IPS-20b (cell line): Measurements from ENCODE around the gene CNTN4.

Experiments
- H3K27ac ChIP-seq: one replicate; pipeline ENCODE4 v1.5.1; 2013; ENCODE audit warnings: low read length
- H3K27me3 ChIP-seq: 2 replicates; pipeline ENCODE4 v1.6.1; 2013; ENCODE audit warnings: mild to moderate bottlenecking, low read length, inconsistent platforms; ENCODE audit not compliant: insufficient read depth
- H3K36me3 ChIP-seq: 2 replicates; pipeline ENCODE4 v1.6.1; 2013; ENCODE audit warnings: low read depth, mild to moderate bottlenecking, inconsistent platforms, low read length, moderate library complexity; ENCODE audit not compliant: insufficient read depth
- H3K4me1 ChIP-seq: 2 replicates; pipeline ENCODE4 v1.6.1; 2013; ENCODE audit warnings: mild to moderate bottlenecking, control low read depth, inconsistent platforms, low read length, moderate library complexity; ENCODE audit not compliant: insufficient read depth
- H3K4me3 ChIP-seq: 2 replicates; pipeline ENCODE4 v1.5.1; 2013; ENCODE audit warnings: mild to moderate bottlenecking, low read length, inconsistent platforms
- H3K9ac ChIP-seq: 2 replicates; pipeline ENCODE4 v1.6.1; 2013; ENCODE audit warnings: low read depth, mild to moderate bottlenecking, inconsistent platforms, low read length, moderate library complexity
- H3K9me3 ChIP-seq: 2 replicates; pipeline ENCODE4 v1.6.1; 2013; ENCODE audit warnings: mild to moderate bottlenecking, low read depth, low read length, inconsistent platforms; ENCODE audit not compliant: insufficient read depth

The CNTN4 gene

GRCh38 chr3:2656806-2657777, 558.4 kb downstream of the CNTN4 start:
- Histone ChIP-seq H3K4me1 (peaks cover 45% of the 10 kb centered on the region), H3K4me3 (no peak overlapping the region), H3K9ac (no peak overlapping the region), H3K27ac (no peak overlapping the region), H3K36me3 (no peaks in the 10 kb centered on the region), H3K9me3 (no peaks in the 10 kb centered on the region), H3K27me3 (no peaks in the 10 kb centered on the region)

GRCh38 chr3:2657971-2658370, 559.3 kb downstream of the CNTN4 start:
- no peaks in the 10 kb centered on the region for H3K27me3 ChIP-seq
- H3K9me3 ChIP-seq, result no peaks in the 10 kb centered on the region
- H3K4me1 ChIP-seq, result peaks cover 37% of the 10 kb centered on the region
- no peak overlapping the region for H3K27ac ChIP-seq
- no peaks in the 10 kb centered on the region for H3K36me3 ChIP-seq
- H3K9ac ChIP-seq, result no peak overlapping the region
- H3K4me3 ChIP-seq, result no peak overlapping the region

GRCh38 chr3:2659896-2660295, 561.2 kb downstream of the CNTN4 start:
- no peaks in the 10 kb centered on the region for H3K36me3 ChIP-seq
- H3K4me1 ChIP-seq, result peaks cover 20% of the 10 kb centered on the region
- H3K9me3 ChIP-seq, result no peaks in the 10 kb centered on the region
- no peak overlapping the region for H3K4me3 ChIP-seq
- no peak overlapping the region for H3K9ac ChIP-seq
- no peak overlapping the region for H3K27ac ChIP-seq
- H3K27me3 ChIP-seq, result no peaks in the 10 kb centered on the region

- H3K36me3 ChIP-seq, result no peaks in the 10 kb centered on the region
- peaks cover 12% of the 10 kb centered on the region for H3K4me1 ChIP-seq
- no peak overlapping the region for H3K9ac ChIP-seq
- no peak overlapping the region for H3K4me3 ChIP-seq
- no peaks in the 10 kb centered on the region for H3K27me3 ChIP-seq
- no peak overlapping the region for H3K27ac ChIP-seq
- H3K9me3 ChIP-seq, result no peaks in the 10 kb centered on the region
Observed at GRCh38 chr3:2661078-2661477, 562.4 kb downstream of the CNTN4 start.

GRCh38 chr3:2677501-2677900, 578.8 kb downstream of the CNTN4 start:
- H3K36me3 ChIP-seq, result no peaks in the 10 kb centered on the region
- no peak overlapping the region for H3K9ac ChIP-seq

GRCh38 chr3:2680236-2680635, 581.6 kb downstream of the CNTN4 start:
- Histone ChIP-seq H3K4me1 (peaks cover 16% of the 10 kb centered on the region; the same call in 1 of the 2 replicates), H3K4me3 (no peak overlapping the region), H3K9me3 (no peaks in the 10 kb centered on the region)

More at GRCh38 chr3:2677501-2677900, 578.8 kb downstream of the CNTN4 start:
- no peak overlapping the region for H3K4me3 ChIP-seq
- H3K27me3 ChIP-seq, result no peaks in the 10 kb centered on the region
- H3K9me3 ChIP-seq, result peaks cover 5% of the 10 kb centered on the region; the same call in 1 of the 2 replicates
- H3K4me1 ChIP-seq, result no peaks in the 10 kb centered on the region
- H3K27ac ChIP-seq, result no peak overlapping the region

GRCh38 chr3:2684046-2684445, 585.4 kb downstream of the CNTN4 start:
- peaks cover 36% of the 10 kb centered on the region for H3K4me1 ChIP-seq
- no peaks in the 10 kb centered on the region for H3K9me3 ChIP-seq
- no peak overlapping the region for H3K9ac ChIP-seq
- no peak overlapping the region for H3K27ac ChIP-seq
- H3K27me3 ChIP-seq, result no peaks in the 10 kb centered on the region
- H3K36me3 ChIP-seq, result no peaks in the 10 kb centered on the region
- H3K4me3 ChIP-seq, result no peak overlapping the region

More at GRCh38 chr3:2680236-2680635, 581.6 kb downstream of the CNTN4 start:
- Histone ChIP-seq H3K36me3 (no peaks in the 10 kb centered on the region), H3K9ac (no peak overlapping the region), H3K27ac (no peak overlapping the region), H3K27me3 (no peaks in the 10 kb centered on the region)

- H3K4me1 ChIP-seq, result peaks cover 36% of the 10 kb centered on the region
- H3K9ac ChIP-seq, result no peak overlapping the region
- no peaks in the 10 kb centered on the region for H3K36me3 ChIP-seq
- 0 out of 2 replicates have a peak overlapping the region, but pooled peaks have one; percentile 14 for H3K4me3 ChIP-seq
- no peaks in the 10 kb centered on the region for H3K27me3 ChIP-seq
- H3K27ac ChIP-seq, result no peak overlapping the region
- H3K9me3 ChIP-seq, result no peaks in the 10 kb centered on the region
Observed at GRCh38 chr3:2686816-2687502, 588.3 kb downstream of the CNTN4 start.

- H3K4me3 ChIP-seq, result no peak overlapping the region
- no peak overlapping the region for H3K9ac ChIP-seq
- H3K36me3 ChIP-seq, result no peaks in the 10 kb centered on the region
- H3K27ac ChIP-seq, result no peak overlapping the region
- no peaks in the 10 kb centered on the region for H3K4me1 ChIP-seq
- H3K9me3 ChIP-seq, result no peaks in the 10 kb centered on the region
- no peaks in the 10 kb centered on the region for H3K27me3 ChIP-seq
Observed at GRCh38 chr3:2697589-2697988, 598.9 kb downstream of the CNTN4 start.

GRCh38 chr3:2701471-2701870, 602.8 kb downstream of the CNTN4 start:
- Histone ChIP-seq H3K9me3 (no peaks in the 10 kb centered on the region), H3K4me1 (no peaks in the 10 kb centered on the region), H3K36me3 (no peaks in the 10 kb centered on the region), H3K9ac (no peak overlapping the region), H3K4me3 (no peak overlapping the region), H3K27ac (no peak overlapping the region), H3K27me3 (no peaks in the 10 kb centered on the region)

- no peaks in the 10 kb centered on the region for H3K27me3 ChIP-seq
- H3K9ac ChIP-seq, result no peak overlapping the region
- no peaks in the 10 kb centered on the region for H3K4me1 ChIP-seq
- H3K9me3 ChIP-seq, result no peaks in the 10 kb centered on the region
- H3K36me3 ChIP-seq, result no peaks in the 10 kb centered on the region
- no peak overlapping the region for H3K4me3 ChIP-seq
- no peak overlapping the region for H3K27ac ChIP-seq
Observed at GRCh38 chr3:2706144-2706835, 607.6 kb downstream of the CNTN4 start.
